HG02885 (cell line): Measurements from ENCODE around the gene OR6N1.

ENCODE experiments used
- ATAC-seq: cut with Tn5 transposase; IDR thresholded peaks from one replicate; pipeline ENCODE4 v1.9.1; 2021; ENCODE audit warnings: mild to moderate bottlenecking; ENCODE audit not compliant: unreplicated experiment, poor library complexity

Gene OR6N1

GRCh38 chr1:158771950-158772866 is at the start of gene OR6N1:
Gene OR6N1, minus strand, starts transcription at chr1:158772195. Its CDS starts 5,513 bp downstream, at chr1:158766682.
- ATAC-seq, result no peak

GRCh38 chr1:158821723-158822122 is 49.7 kb upstream of the OR6N1 start:
- no peak for ATAC-seq

GRCh38 chr1:158819461-158820443 is 47.8 kb upstream of the OR6N1 start:
- ATAC-seq, result peak; percentile 83

- no peak for ATAC-seq
Measured at GRCh38 chr1:158818975-158819431, 47.0 kb upstream of the OR6N1 start.

- ATAC-seq, result no peak
Measured at GRCh38 chr1:158818560-158818959, 46.6 kb upstream of the OR6N1 start.

GRCh38 chr1:158814970-158815369 is 43.0 kb upstream of the OR6N1 start:
- no peak for ATAC-seq

GRCh38 chr1:158813164-158813563 is 41.2 kb upstream of the OR6N1 start:
- no peak for ATAC-seq

- no peak for ATAC-seq
Measured at GRCh38 chr1:158812336-158812735, 40.3 kb upstream of the OR6N1 start.

- no peak for ATAC-seq
Measured at GRCh38 chr1:158810311-158810710, 38.3 kb upstream of the OR6N1 start.

GRCh38 chr1:158809862-158810261 is 37.9 kb upstream of the OR6N1 start:
- ATAC-seq, result no peak

- ATAC-seq, result no peak
Measured at GRCh38 chr1:158809256-158809655, 37.3 kb upstream of the OR6N1 start.

GRCh38 chr1:158806916-158807536 is 35.0 kb upstream of the OR6N1 start:
- no peak for ATAC-seq

GRCh38 chr1:158803678-158804077 is 31.7 kb upstream of the OR6N1 start:
- no peak for ATAC-seq

GRCh38 chr1:158801396-158801795 is 29.4 kb upstream of the OR6N1 start:
- no peak for ATAC-seq

- ATAC-seq, result no peak
Measured at GRCh38 chr1:158800526-158800925, 28.5 kb upstream of the OR6N1 start.

GRCh38 chr1:158799689-158800088 is 27.7 kb upstream of the OR6N1 start:
- ATAC-seq, result no peak

GRCh38 chr1:158798531-158798930 is 26.5 kb upstream of the OR6N1 start:
- ATAC-seq, result no peak

GRCh38 chr1:158794247-158794646 is 22.3 kb upstream of the OR6N1 start:
- ATAC-seq, result no peak

GRCh38 chr1:158793604-158794003 is 21.6 kb upstream of the OR6N1 start:
- peak; percentile 53 for ATAC-seq

GRCh38 chr1:158781104-158781503 is 9.1 kb upstream of the OR6N1 start, which contains the start of gene OR6N2:
Gene OR6N2, minus strand, starts transcription at chr1:158781204. Its CDS starts 3,569 bp downstream, at chr1:158777635.
- ATAC-seq, result no peak
